ENCODE measurements around the gene TAF9B. TPM values are rescaled to one million over a fixed set of nuclear protein-coding genes. Genes with fewer than 3 reads are reported as not detected.

The TAF9B gene
- total RNA-seq, 2 donors from 2014 or later = 11.7 to 21.4 TPM

- TF ChIP-seq POLR2A (IDR thresholded peaks at IDR 0.05) (no peak), CTCF (IDR thresholded peaks at IDR 0.05) (no peak)
- H3K27ac ChIP-seq = no peak overlapping the region
- ATAC-seq (no peak), DNase-seq (no peak)
- no peaks in the 10 kb centered on the region for H3K4me1 ChIP-seq
- intact Hi-C loops (cut with DNase I) = no loop called here
- H3K4me3 ChIP-seq = no peak overlapping the region
- 55 to 65% methylated on average over 2 of the region's 2 CpGs for WGBS, 2 donors
- H3K9me3 ChIP-seq = no peaks in the 10 kb centered on the region
- H3K27me3 ChIP-seq = no peaks in the 10 kb centered on the region
- peaks cover 0 to 14% of the 10 kb centered on the region in 2 donors for H3K36me3 ChIP-seq (replicated peaks in 1 of 2; ENCODE audit: insufficient read depth in 1 of 2, low read depth in 2 of 2)
These were observed 22.7 kb downstream of the TAF9B start for GRCh38 chrX:78116766-78117165.

GRCh38 chrX:78116365-78116764, 23.1 kb downstream of the TAF9B start:
- TF ChIP-seq CTCF (IDR thresholded peaks at IDR 0.05) (no peak), POLR2A (IDR thresholded peaks at IDR 0.05) (no peak)
- Histone ChIP-seq H3K9me3 (no peaks in the 10 kb centered on the region), H3K27ac (no peak overlapping the region), H3K27me3 (no peaks in the 10 kb centered on the region), H3K4me1 (peaks cover 2% of the 10 kb centered on the region), H3K36me3 (replicated peaks in 1 of 2; ENCODE audit: insufficient read depth in 1 of 2, low read depth in 2 of 2) (peaks cover 0 to 14% of the 10 kb centered on the region in 2 donors), H3K4me3 (no peak overlapping the region)
- intact Hi-C loops (cut with DNase I) = no loop called here
- DNase-seq = no peak
- ATAC-seq = no peak

DNA sequence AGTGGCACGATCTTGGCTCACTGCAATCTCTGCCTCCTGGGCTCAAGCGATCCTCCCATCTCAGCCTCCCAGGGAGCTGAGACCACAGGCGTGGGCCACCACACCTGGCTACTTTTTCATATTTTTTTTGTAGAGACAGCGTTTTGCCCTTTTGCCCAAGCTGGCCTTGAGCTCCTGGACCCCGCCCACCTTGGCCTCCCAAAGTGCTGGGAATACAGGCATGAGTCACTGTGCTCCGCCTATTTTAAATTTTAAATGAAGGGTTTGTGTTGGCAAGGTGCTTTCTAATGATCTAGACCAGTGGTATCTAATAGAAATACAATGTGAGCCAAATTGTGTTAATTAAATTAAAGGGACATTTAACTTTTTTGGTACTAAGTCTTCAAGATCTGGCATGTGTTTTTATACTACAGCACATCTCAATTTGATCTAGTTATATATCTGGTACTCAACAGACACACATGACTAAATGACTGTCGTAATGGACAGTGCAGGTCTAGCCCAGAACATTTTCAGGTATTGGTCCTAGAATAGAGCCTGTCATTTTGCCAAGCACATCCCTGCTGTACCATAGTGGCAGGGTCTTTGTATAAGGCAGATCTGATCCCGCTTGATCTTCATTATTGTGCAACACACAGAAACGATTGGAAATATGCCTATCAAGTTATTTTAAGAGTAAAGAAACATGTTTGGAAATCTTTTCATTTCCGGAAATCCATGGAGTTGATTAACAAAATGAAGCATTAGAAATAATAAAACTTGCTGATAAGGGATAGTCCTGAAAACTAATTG, 28.1 kb downstream of the TAF9B start:
- intact Hi-C loops (cut with DNase I) = no loop called here
- no peaks in the 10 kb centered on the region for H3K9me3 ChIP-seq
- ATAC-seq (no peak), DNase-seq (peak in 3 of 4 donors; percentile 7 to 31 (median 22))
- peaks cover 0 to 2% of the 10 kb centered on the region in 2 donors for H3K36me3 ChIP-seq (replicated peaks in 1 of 2; ENCODE audit: insufficient read depth in 1 of 2, low read depth in 2 of 2)
- WGBS, 2 donors = 64 to 65% methylated on average over 9 to 10 of the region's 10 CpGs
- no peaks in the 10 kb centered on the region for H3K27me3 ChIP-seq
- H3K4me3 ChIP-seq = no peak overlapping the region
- no peak overlapping the region for H3K27ac ChIP-seq
- TF ChIP-seq POLR2A (IDR thresholded peaks at IDR 0.05) (no peak), CTCF (IDR thresholded peaks at IDR 0.05) (no peak)
- peaks cover 32% of the 10 kb centered on the region for H3K4me1 ChIP-seq

DNA sequence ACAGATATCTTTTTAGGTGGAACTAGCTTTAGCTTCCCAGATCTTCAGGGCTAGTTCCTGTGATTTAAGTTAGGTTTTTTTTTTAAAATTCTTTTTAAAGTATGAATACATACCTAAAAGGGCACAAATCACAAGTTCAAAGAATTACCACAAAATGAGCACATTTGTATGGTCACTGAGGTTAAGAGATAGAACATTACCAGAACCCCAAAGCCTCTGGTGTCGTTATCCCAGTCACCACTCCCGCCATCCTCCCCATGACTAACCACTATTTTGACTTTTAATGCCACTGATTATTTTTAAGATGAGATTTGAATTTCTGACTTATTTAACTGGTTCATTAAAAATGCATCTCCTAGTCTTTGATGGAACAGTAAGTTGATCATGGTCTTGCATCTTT, 30.0 kb downstream of the TAF9B start:
- TF ChIP-seq CTCF (IDR thresholded peaks at IDR 0.05) (no peak), POLR2A (IDR thresholded peaks at IDR 0.05) (no peak)
- no peaks in the 10 kb centered on the region for H3K27me3 ChIP-seq
- H3K4me3 ChIP-seq = no peak overlapping the region
- H3K9me3 ChIP-seq = no peaks in the 10 kb centered on the region
- no peak overlapping the region for H3K27ac ChIP-seq
- ATAC-seq = no peak
- no peak for DNase-seq
- H3K36me3 ChIP-seq (replicated peaks in 1 of 2; ENCODE audit: insufficient read depth in 1 of 2, low read depth in 2 of 2) = no peaks in the 10 kb centered on the region
- intact Hi-C loops (cut with DNase I) = no loop called here
- 68 to 95% methylated on average over 2 of the region's 2 CpGs for WGBS, 2 donors
- H3K4me1 ChIP-seq = peaks cover 43% of the 10 kb centered on the region

DNA sequence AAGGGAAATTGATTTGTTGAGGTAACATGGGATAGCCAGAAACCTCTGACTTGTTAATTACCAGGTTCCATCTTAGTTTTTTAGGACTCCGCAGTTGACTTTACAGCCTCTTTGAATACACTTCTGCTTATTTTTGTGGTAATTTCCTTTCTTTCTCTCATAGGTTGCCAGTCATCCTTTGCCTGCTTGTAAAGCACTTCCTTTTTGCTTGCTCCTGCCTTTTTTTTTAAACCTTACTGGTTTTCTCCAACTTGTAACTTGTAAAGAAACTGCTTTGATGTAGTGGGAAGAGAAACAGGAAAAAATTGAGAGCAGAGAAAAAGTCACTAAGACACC, 32.8 kb downstream of the TAF9B start:
- ATAC-seq (no peak), DNase-seq (no peak)
- Histone ChIP-seq H3K36me3 (replicated peaks in 1 of 2; ENCODE audit: insufficient read depth in 1 of 2, low read depth in 2 of 2) (no peaks in the 10 kb centered on the region), H3K4me3 (no peak overlapping the region), H3K4me1 (peaks cover 48% of the 10 kb centered on the region), H3K9me3 (no peaks in the 10 kb centered on the region), H3K27me3 (no peaks in the 10 kb centered on the region), H3K27ac (peak overlapping the region in 1 of 4 donors; percentile 97)
- intact Hi-C loops (cut with DNase I) = no loop called here
- TF ChIP-seq CTCF (IDR thresholded peaks at IDR 0.05) (no peak), POLR2A (IDR thresholded peaks at IDR 0.05) (no peak)
- WGBS, 2 donors = 80 to 85% methylated on average over 1 of the region's 1 CpG
